MM.1S (cell line): ENCODE results near the gene AP2A2.
"Not testable (repeated sequence)": the region's sequence is repeated elsewhere in the genome, so short reads cannot be mapped to it uniquely, and the experiment has no call there.

Experiments used
- DNase-seq: peaks from one replicate; pipeline ENCODE4 v3.0.0-alpha.2; 2015
- H2AFZ ChIP-seq: fragments of 300-600 bp; sonication (generic); 2 replicates; pipeline ENCODE4 v1.6.0; 2016; ENCODE audit warnings: antibody characterized with exemption, low read length
- H3F3A ChIP-seq: fragments of 300-600 bp; sonication (generic); 2 replicates; pipeline ENCODE4 v1.6.1; 2016; ENCODE audit warnings: mild to moderate bottlenecking, antibody characterized with exemption, low read length, moderate library complexity, mixed read lengths; ENCODE audit not compliant: insufficient read depth
- H3K27ac ChIP-seq: fragments of 300-600 bp; sonication (generic); 2 replicates; pipeline ENCODE4 v1.5.1; 2016; ENCODE audit warnings: mild to moderate bottlenecking, low read length
- H3K27me3 ChIP-seq: fragments of 300-600 bp; sonication (generic); replicated peaks from 2 replicates; pipeline ENCODE4 v1.6.0; 2016; ENCODE audit warnings: low read length; ENCODE audit not compliant: insufficient read depth
- H3K36me3 ChIP-seq: fragments of 300-600 bp; sonication (generic); replicated peaks from 2 replicates; pipeline ENCODE4 v1.6.1; 2016; ENCODE audit warnings: mild to moderate bottlenecking, low read length, mixed read lengths; ENCODE audit not compliant: insufficient read depth
- H3K4me1 ChIP-seq: fragments of 300-600 bp; sonication (generic); 2 replicates; pipeline ENCODE4 v1.6.1; 2016; ENCODE audit warnings: low read length, mixed read lengths
- H3K4me2 ChIP-seq: fragments of 300-600 bp; sonication (generic); 2 replicates; pipeline ENCODE4 v1.6.0; 2016; ENCODE audit warnings: low read depth, low read length
- H3K4me3 ChIP-seq: fragments of 300-600 bp; sonication (generic); 2 replicates; pipeline ENCODE4 v1.5.1; 2016; ENCODE audit warnings: low read length, mixed read lengths
- H3K79me2 ChIP-seq: fragments of 300-600 bp; sonication (generic); 2 replicates; pipeline ENCODE4 v1.6.1; 2016; ENCODE audit warnings: mixed run types, low read length, mixed read lengths
- H3K9ac ChIP-seq: fragments of 300-600 bp; sonication (generic); 2 replicates; pipeline ENCODE4 v1.6.1; 2016; ENCODE audit warnings: low read length, mixed read lengths
- H3K9me2 ChIP-seq: fragments of 300-600 bp; sonication (generic); replicated peaks from 2 replicates; pipeline ENCODE4 v1.6.1; 2016; ENCODE audit warnings: mild to moderate bottlenecking, low read length, mixed read lengths; ENCODE audit not compliant: insufficient read depth
- H3K9me3 ChIP-seq: fragments of 300-600 bp; sonication (generic); replicated peaks from 2 replicates; pipeline ENCODE4 v1.6.1; 2016; ENCODE audit warnings: mild to moderate bottlenecking, low read length, mixed read lengths; ENCODE audit not compliant: insufficient read depth
- H4K20me1 ChIP-seq: fragments of 300-600 bp; sonication (generic); 2 replicates; pipeline ENCODE4 v1.6.1; 2016; ENCODE audit warnings: mild to moderate bottlenecking, low read length, moderate library complexity, mixed read lengths; ENCODE audit not compliant: insufficient read depth
- CTCF ChIP-seq: fragments of 300-600 bp; sonication (generic); IDR thresholded peaks from 2 replicates; pipeline ENCODE4 v1.5.1; 2016; ENCODE audit warnings: antibody characterized with exemption, low read length, mixed read lengths
- EZH2 ChIP-seq: fragments of 300-600 bp; sonication (generic); optimal IDR thresholded peaks from 2 replicates; pipeline ENCODE3; 2017; ENCODE audit warnings: low read depth, mild to moderate bottlenecking, antibody characterized with exemption, low read length, mixed read lengths
- EZH2phosphoT487 ChIP-seq: fragments of 300-600 bp; sonication (generic); IDR thresholded peaks from 2 replicates; pipeline ENCODE4 v1.6.1; 2018; ENCODE audit warnings: antibody characterized with exemption, low read length

The AP2A2 gene

GRCh38 chr11:1015826-1016545 lies 90.3 kb downstream of the AP2A2 start:
- Histone ChIP-seq H3K36me3 (no peaks in the 10 kb centered on the region), H3K27me3 (no peaks in the 10 kb centered on the region), H3K27ac (no peak overlapping the region), H3K4me3 (no peak overlapping the region), H3K4me1 (no peaks in the 10 kb centered on the region), H3K9me3 (no peaks in the 10 kb centered on the region), H3K9ac (no peak overlapping the region), H3F3A (no peaks in the 10 kb centered on the region), H2AFZ (no peak overlapping the region), H3K9me2 (no peaks in the 10 kb centered on the region), H4K20me1 (no peaks in the 10 kb centered on the region; the same call in 1 of the 2 replicates), H3K79me2 (no peaks in the 10 kb centered on the region), H3K4me2 (no peak overlapping the region)
- TF ChIP-seq EZH2phosphoT487 (no peak), CTCF (no peak), EZH2 (no peak)
- no peak for DNase-seq

- H3K9me2 ChIP-seq, H3K4me3 ChIP-seq, DNase-seq, H3F3A ChIP-seq, H4K20me1 ChIP-seq, H3K9ac ChIP-seq, H3K36me3 ChIP-seq, H3K27ac ChIP-seq, H3K4me1 ChIP-seq, H3K4me2 ChIP-seq, H3K9me3 ChIP-seq, H2AFZ ChIP-seq, H3K79me2 ChIP-seq, H3K27me3 ChIP-seq: not testable (repeated sequence)
These were observed 91.0 kb downstream of the AP2A2 start for GRCh38 chr11:1016610-1017126.

- H3K79me2 ChIP-seq: no peaks in the 10 kb centered on the region
- H4K20me1 ChIP-seq: no peaks in the 10 kb centered on the region; the same call in 1 of the 2 replicates
- TF ChIP-seq EZH2phosphoT487: no peak
- no peak for TF ChIP-seq CTCF
- TF ChIP-seq EZH2: no peak
- no peak overlapping the region for H3K4me2 ChIP-seq
- H3K9me3 ChIP-seq: no peaks in the 10 kb centered on the region
- no peaks in the 10 kb centered on the region for H3K27me3 ChIP-seq
- DNase-seq: no peak
- no peak overlapping the region for H3K4me3 ChIP-seq
- H3K9ac ChIP-seq: no peak overlapping the region
- no peaks in the 10 kb centered on the region for H3K36me3 ChIP-seq
- H3F3A ChIP-seq: no peaks in the 10 kb centered on the region
- no peaks in the 10 kb centered on the region for H3K9me2 ChIP-seq
- H3K27ac ChIP-seq: no peak overlapping the region
- no peaks in the 10 kb centered on the region for H3K4me1 ChIP-seq
- no peak overlapping the region for H2AFZ ChIP-seq
These were observed 91.8 kb downstream of the AP2A2 start for GRCh38 chr11:1017269-1018005.
